Stimulated activated naive CD8-positive, alpha-beta T cell treated with anti-CD3 and anti-CD28 coated beads, Interleukin-15, amount 100 ng/mL, for 72 hours (primary cell): Measurements from ENCODE around the gene SUPT3H.

Experiments used
- ATAC-seq: fragments of 150-1000 bp; cut with Tn5 transposase; 2 replicates; pipeline ENCODE4 v1.10.0; 2021; ENCODE audit warnings: mild to moderate bottlenecking, moderate library complexity
- DNase-seq, 2 donors: peaks; one replicate each; pipeline ENCODE4 v3.0.0; 2021 to 2022
- H3K27ac Mint-ChIP-seq, 2 donors: one replicate each; pipeline ENCODE4 v1.8.0; 2022; ENCODE audit warnings: mild to moderate bottlenecking in 2 of 2, mixed read lengths in 2 of 2, moderate library complexity in 2 of 2
- H3K27me3 Mint-ChIP-seq: one replicate; pipeline ENCODE4 v1.8.0; 2022; ENCODE audit warnings: mixed read lengths
- H3K4me1 Mint-ChIP-seq: one replicate; pipeline ENCODE4 v1.8.0; 2022; ENCODE audit warnings: mild to moderate bottlenecking, mixed read lengths
- H3K4me3 Mint-ChIP-seq, 2 donors: one replicate each; pipeline ENCODE4 v1.8.0; 2022; ENCODE audit warnings: mild to moderate bottlenecking in 2 of 2, mixed read lengths in 2 of 2, moderate library complexity in 1 of 2
- H3K9me3 Mint-ChIP-seq, 2 donors: one replicate each; pipeline ENCODE4 v1.8.0; 2022; ENCODE audit warnings: mixed read lengths in 2 of 2

SUPT3H gene

DNA sequence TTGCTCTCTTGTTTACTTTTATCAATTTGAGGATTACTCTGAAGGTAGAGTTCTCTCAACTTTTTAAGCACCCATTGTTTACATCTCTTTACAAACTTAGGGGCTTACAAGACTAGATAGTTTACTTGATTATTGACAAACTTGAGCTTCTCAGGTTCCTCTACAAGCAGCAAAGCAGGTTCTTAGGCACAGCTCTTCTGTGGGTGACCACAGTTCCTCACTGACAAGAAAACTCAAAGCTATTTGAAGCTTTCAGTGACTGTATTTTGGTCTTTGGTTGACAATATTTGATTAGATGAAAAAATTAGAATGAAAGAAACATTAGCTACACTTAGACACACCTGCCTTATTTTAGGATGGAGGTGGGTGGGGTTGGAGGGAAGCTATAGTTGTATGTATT lies 376.9 kb downstream of the SUPT3H start:
- no peaks in the 10 kb centered on the region for H3K27me3 Mint-ChIP-seq
- H3K4me1 Mint-ChIP-seq: peaks cover 30% of the 10 kb centered on the region
- H3K9me3 Mint-ChIP-seq: no peaks in the 10 kb centered on the region
- H3K27ac Mint-ChIP-seq: peak overlapping the region in 1 of 2 donors; percentile 74
- H3K4me3 Mint-ChIP-seq: no peak overlapping the region
- DNase-seq: no peak
- no peak for ATAC-seq

DNA sequence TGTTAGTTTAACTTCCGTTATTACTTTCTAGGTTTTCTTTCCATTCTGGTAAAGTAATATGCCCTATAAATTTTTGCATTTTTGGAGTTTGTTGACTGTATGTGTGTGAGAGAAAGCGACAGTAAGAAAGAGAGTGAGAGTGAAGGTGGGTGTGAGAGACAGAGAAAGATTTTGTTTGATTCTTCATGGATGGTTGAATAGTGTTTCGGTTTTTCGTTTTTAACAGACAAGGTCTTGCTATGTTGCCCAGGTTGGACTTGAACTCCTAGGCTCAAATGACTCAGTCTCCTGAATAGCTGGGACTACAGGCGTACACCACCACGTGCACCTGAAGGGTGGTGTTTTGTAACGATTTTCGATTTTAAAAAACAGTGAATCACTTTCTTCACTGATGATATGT lies 378.7 kb downstream of the SUPT3H start:
- Mint-ChIP-seq H3K27me3 (no peaks in the 10 kb centered on the region), H3K4me1 (peaks cover 30% of the 10 kb centered on the region), H3K27ac (no peak overlapping the region), H3K9me3 (no peaks in the 10 kb centered on the region), H3K4me3 (no peak overlapping the region)
- ATAC-seq: no peak
- no peak for DNase-seq

DNA sequence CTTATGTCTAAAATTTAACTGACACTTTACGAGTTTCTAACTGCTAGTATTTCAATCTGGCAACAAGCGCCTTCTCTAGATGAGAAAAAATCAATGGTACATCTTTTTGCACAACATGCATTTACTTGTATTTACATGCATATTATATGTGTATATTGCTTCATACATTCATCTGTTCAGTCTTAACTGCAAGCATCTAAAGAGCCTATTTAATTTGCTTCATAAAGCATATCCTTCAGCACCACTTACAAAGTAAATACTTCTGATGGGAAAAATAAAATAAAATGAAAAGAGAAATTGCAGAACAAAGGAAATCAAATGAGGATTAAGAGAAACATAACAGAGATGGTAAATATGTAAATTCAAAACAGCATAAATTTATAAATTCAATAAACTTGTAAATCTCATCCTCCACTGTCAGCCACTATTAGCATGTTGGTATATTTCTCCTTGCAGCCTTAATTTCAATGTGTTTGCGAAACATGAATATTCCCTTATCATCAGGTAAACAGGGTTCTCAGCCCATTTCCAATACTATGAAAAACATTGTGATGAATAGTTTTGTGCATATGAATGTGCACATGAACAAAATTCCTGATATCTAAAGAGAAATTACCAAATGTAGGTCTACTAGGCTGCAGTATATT lies 382.1 kb downstream of the SUPT3H start:
- peaks cover 4% of the 10 kb centered on the region for H3K4me1 Mint-ChIP-seq
- ATAC-seq (no peak), DNase-seq (no peak)
- no peak overlapping the region for H3K27ac Mint-ChIP-seq
- H3K4me3 Mint-ChIP-seq: no peak overlapping the region
- no peaks in the 10 kb centered on the region for H3K9me3 Mint-ChIP-seq
- H3K27me3 Mint-ChIP-seq: no peaks in the 10 kb centered on the region

DNA sequence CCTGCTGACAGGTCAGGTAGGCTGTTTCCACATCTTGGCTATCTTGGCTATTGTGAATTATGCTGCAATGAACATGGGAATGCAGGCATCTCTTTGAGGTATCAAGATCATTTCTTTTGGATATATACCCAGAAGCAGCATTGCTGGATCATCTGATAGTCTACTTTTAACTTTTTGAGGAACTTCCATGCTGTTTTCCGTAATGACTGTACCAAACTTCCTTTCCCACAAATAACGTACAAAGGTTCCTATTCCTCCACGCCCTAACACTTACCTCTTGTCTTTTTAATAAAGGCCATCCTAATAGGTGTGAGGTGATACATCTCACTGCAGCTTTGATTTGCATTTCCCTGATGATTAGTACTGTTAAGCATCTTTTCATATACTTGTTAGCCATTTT lies 388.3 kb downstream of the SUPT3H start:
- DNase-seq: no peak
- H3K4me1 Mint-ChIP-seq: peaks cover 16% of the 10 kb centered on the region
- H3K27ac Mint-ChIP-seq: no peak overlapping the region
- ATAC-seq: no peak
- peaks cover 4 to 7% of the 10 kb centered on the region in 2 donors for H3K9me3 Mint-ChIP-seq
- H3K27me3 Mint-ChIP-seq: no peaks in the 10 kb centered on the region
- H3K4me3 Mint-ChIP-seq: no peak overlapping the region

DNA sequence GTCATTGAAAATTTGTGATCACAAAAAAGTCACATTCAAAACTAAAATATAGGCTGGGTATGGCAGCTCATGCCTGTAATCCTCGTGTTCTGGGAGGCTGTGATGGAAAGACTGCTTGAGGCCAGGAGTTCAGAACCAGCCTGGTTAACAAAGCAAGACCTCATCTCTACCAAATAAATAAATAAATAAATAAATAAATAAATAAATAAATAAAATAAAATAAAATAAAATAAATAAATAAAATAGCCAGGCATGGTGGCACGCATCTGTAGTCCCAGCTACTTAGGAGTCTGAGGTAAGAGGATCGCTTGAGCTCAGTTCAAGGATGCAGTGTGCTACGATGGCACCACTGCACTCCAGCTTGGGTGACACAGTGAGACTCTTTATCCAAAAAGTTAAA lies 392.7 kb downstream of the SUPT3H start:
- no peak for DNase-seq
- Mint-ChIP-seq H3K4me1 (peaks cover 52% of the 10 kb centered on the region), H3K4me3 (no peak overlapping the region), H3K9me3 (peaks cover 2 to 4% of the 10 kb centered on the region in 2 donors), H3K27ac (no peak overlapping the region), H3K27me3 (no peaks in the 10 kb centered on the region)
- no peak for ATAC-seq

DNA sequence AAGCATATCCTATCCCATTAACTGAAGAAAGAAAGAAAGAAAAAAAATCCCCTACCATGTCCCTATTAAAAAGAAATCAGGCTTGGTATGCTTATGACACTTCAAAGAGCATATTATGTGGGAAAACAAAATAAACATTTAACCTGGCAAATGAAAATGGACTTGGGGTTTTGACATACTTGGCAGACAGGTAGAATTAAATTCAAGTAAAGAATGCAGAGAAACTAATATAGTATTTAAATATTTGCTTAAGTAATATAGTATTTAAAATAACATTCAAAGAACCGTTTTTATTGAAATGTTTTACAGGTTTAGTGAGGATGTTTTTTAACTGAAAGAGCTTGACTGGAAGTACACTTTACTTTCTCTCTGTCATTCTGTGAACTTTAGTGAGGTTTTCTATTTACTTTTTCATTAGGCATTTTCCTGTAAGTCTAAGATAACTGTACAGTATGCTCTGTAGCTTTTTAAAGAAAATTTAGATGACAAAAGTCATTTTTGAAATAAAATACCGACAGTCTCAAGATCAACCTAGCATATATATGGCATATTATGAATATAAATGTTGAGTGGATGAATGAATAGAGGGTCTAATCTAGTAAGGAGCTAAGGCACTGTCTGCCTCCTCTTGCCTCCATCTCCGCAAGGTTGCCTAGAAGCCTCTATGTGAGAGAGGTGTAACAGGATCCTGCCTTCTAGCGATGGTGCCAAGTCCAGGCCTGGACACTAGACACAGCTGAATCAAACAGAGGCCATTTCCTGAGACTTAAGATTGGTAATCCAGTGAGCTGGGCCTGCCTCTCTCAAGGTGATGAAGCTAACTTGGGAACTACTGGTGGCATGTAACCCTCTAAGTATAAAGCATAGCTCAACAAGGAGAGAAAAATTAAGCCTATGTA lies 394.0 kb downstream of the SUPT3H start:
- H3K4me3 Mint-ChIP-seq: no peak overlapping the region
- no peak overlapping the region for H3K27ac Mint-ChIP-seq
- DNase-seq (no peak), ATAC-seq (no peak)
- no peaks in the 10 kb centered on the region for H3K27me3 Mint-ChIP-seq
- H3K9me3 Mint-ChIP-seq: peaks cover 0 to 4% of the 10 kb centered on the region in 2 donors
- H3K4me1 Mint-ChIP-seq: peaks cover 62% of the 10 kb centered on the region

DNA sequence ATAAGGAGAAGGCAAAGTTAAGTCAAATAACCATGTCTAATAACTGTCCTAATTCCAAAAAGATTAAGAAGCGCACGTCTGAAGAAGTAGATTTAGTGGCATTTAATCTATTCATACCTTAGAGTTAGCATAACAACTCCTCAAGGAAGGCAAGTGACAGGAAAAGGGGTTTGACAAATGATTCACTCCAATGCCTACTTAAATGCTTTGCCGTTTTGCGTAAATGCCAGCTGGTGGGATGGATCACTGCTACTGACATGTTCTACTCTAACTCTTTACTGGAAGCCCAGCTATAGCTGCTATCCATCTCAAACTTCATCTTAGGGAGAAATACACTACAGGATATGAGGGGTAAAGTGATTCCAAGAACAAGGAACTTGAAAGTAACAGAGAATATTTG lies 396.9 kb downstream of the SUPT3H start:
- DNase-seq (no peak), ATAC-seq (no peak)
- Mint-ChIP-seq H3K27me3 (no peaks in the 10 kb centered on the region), H3K27ac (no peak overlapping the region), H3K9me3 (no peaks in the 10 kb centered on the region), H3K4me3 (no peak overlapping the region), H3K4me1 (peaks cover 73% of the 10 kb centered on the region)

DNA sequence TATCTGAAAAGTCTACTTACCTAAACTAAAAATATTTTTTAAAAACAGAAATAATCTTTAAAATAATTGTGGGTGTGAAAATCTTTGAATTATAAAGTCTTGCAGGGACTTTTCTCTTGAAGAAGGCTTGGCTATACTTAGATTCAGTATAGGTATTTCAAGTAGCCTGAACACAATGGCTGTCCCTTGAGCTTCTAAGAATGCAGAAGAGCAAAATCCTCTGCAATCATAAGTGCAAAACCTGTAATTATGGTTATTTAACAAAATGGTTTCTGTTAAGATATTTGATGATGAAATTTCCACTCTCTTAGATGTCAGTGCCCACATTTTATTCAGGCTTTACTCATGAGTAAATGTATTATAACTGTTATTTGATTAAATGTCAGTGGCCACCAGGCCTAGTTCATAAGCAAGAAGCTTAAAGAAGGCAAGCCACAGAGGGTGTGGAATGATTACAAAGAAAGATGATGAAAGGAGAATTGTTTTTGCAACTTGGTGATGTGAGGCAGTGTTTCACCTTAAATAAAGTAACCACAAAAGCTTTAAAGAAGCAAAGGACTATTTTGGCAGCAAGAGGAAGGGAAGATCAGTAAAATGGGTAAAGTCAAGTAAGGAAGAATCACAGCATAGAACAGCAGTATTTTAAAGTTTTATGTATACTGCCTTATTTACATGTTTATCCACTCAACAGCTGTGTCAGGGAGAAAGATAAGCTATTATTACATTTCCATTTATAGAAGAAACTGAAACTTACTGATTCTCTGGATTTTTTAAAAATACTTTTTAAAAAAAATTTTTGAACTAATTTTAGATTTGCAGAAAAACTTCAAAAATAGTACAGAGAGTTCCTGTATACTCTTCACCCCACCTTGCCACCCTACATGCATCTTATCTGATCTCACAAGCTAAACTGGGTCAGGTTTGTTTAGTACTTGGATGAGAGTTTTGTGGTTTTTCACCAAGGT lies 400.8 kb downstream of the SUPT3H start:
- ATAC-seq: peak; percentile 98
- H3K27me3 Mint-ChIP-seq: no peaks in the 10 kb centered on the region
- peak overlapping the region; percentile 14 to 65 for H3K4me3 Mint-ChIP-seq
- DNase-seq: peak in 1 of 2 donors; percentile 33
- H3K4me1 Mint-ChIP-seq: peaks cover 61% of the 10 kb centered on the region
- peak overlapping the region; percentile 98 to 99 for H3K27ac Mint-ChIP-seq
- H3K9me3 Mint-ChIP-seq: peaks cover 21 to 22% of the 10 kb centered on the region in 2 donors

DNA sequence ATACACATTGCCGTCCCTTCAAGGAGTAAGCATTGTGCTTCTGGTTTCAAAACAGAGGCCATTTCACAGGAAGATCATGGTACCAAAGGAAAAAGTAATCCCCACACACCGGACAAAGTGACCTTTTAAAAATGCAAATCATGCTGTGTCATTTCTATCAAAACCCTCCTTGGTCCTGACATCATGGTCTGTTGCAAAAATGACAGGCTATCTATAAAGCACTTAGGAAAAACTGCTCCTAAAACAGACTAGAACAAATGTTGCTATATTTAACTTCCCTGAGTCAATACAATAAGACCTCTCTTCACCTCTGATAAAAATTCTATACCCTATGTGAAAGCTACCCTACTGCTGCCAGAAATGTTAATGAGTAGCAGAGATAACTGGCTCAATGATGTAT lies 403.2 kb downstream of the SUPT3H start:
- DNase-seq: no peak
- Mint-ChIP-seq H3K4me1 (peaks cover 52% of the 10 kb centered on the region), H3K4me3 (no peak overlapping the region), H3K27me3 (no peaks in the 10 kb centered on the region), H3K27ac (peak overlapping the region in 1 of 2 donors; percentile 27), H3K9me3 (peaks cover 30 to 31% of the 10 kb centered on the region in 2 donors)
- ATAC-seq: no peak

DNA sequence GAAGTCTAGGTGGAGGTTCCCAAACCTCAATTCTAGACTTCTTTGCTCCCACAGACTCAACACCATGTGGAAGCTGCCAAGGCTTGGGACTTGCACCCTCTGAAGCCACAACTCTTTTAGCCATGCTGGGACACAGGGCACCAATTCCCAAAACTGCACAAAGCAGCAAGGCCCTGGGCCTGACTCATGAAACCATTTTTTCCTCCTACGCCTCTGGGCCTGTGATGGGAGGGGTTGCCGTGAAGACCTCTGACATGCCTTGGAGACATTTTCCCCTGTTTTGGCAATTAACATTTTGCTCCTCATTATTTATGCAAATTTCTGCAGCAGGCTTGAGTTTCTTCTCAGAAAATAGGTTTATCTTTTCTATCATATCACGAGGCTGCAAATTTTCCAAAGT lies 405.0 kb downstream of the SUPT3H start:
- Mint-ChIP-seq H3K4me1 (peaks cover 52% of the 10 kb centered on the region), H3K27me3 (no peaks in the 10 kb centered on the region), H3K4me3 (no peak overlapping the region), H3K9me3 (peaks cover 30 to 31% of the 10 kb centered on the region in 2 donors), H3K27ac (no peak overlapping the region)
- no peak for DNase-seq
- ATAC-seq: no peak

DNA sequence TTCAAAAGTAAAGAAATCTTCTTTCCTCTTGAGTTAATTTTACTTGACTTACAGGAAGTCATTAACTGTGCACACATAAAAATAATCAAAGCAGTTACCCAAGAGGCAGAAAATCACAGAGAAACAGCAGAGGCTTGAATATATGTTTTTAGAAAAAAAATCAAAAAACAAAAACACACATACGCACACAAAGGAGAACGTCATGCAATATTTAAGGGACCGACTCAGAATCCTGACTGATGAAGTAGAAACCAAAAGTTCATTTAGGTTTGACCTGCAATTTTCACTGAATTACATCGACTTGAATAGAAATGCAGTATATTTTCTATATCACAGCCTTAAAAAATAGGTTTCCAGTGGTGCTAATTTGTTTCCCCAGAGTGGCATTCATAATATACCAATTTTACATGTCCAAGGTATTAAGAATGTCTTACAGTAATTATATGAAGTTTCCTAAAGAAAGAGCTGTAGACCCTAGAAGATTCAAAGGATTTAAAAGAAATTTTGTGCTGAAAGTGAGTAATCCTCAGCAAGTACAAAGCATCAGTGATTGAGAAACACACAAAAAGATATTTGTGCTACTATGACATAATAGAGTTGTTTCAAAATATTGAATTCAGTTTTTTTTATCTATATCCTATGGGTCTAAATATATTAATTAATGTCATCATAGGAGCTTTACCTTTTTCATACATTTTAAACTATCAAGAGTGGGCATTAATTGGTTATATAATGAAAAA lies 408.1 kb downstream of the SUPT3H start:
- H3K4me3 Mint-ChIP-seq: peak overlapping the region; percentile 28 to 71
- H3K4me1 Mint-ChIP-seq: peaks cover 49% of the 10 kb centered on the region
- DNase-seq: no peak
- no peaks in the 10 kb centered on the region for H3K27me3 Mint-ChIP-seq
- peaks cover 27 to 31% of the 10 kb centered on the region in 2 donors for H3K9me3 Mint-ChIP-seq
- H3K27ac Mint-ChIP-seq: peak overlapping the region; percentile 42 to 70
- ATAC-seq: no peak

DNA sequence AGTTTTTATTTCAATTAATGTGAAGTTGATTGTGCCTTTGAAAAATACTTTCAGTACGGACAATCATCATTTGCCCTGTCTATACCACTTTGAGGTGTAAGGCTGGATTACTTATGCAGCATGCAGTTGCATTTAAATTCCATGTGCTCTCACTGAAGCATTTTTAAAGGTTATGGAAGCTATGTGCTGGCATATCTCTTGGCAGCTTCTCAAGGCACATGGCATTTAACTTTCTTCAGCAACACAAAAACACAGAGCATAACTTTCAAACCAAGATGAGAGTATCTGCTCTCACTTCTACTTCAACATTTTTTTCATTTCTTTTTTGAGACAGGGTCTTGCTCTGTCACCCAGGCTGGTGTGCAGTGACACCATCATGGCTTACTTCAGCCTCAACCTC lies 410.3 kb downstream of the SUPT3H start:
- no peak for ATAC-seq
- Mint-ChIP-seq H3K4me3 (no peak overlapping the region), H3K4me1 (peaks cover 50% of the 10 kb centered on the region), H3K27me3 (no peaks in the 10 kb centered on the region), H3K9me3 (peaks cover 10 to 14% of the 10 kb centered on the region in 2 donors), H3K27ac (peak overlapping the region in 1 of 2 donors; percentile 83)
- DNase-seq: no peak

DNA sequence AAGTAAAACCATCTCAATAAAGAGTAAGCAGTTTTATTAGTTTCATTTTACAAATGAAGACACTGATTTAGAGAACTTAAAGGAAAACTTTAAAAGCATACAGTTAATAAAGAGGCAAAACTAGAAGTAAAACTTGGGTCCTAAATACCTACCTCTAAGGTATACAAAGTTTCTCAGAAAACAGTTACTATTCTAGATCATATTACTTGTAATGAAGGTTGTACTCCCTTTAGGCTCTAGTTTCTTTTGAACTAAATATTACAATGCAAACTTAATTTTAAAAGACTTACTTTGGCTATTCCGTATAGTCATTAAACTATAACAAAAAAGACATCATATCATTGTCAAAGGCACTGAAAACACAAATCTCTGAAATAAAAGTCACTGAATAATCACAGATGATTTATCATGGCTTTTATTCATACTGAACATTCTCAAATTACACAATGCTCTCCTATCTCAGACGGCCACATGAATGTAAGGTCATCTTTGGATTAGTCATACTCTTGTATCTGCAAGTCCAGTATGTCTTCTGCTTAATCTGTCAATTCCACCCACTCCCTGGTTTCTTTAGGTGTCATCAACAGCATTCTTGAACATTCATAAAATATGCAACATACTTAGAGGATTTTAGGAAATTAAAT lies 411.2 kb downstream of the SUPT3H start:
- H3K9me3 Mint-ChIP-seq: peaks cover 4 to 6% of the 10 kb centered on the region in 2 donors
- H3K27ac Mint-ChIP-seq: no peak overlapping the region
- ATAC-seq (no peak), DNase-seq (no peak)
- H3K4me3 Mint-ChIP-seq: no peak overlapping the region
- no peaks in the 10 kb centered on the region for H3K27me3 Mint-ChIP-seq
- peaks cover 57% of the 10 kb centered on the region for H3K4me1 Mint-ChIP-seq

DNA sequence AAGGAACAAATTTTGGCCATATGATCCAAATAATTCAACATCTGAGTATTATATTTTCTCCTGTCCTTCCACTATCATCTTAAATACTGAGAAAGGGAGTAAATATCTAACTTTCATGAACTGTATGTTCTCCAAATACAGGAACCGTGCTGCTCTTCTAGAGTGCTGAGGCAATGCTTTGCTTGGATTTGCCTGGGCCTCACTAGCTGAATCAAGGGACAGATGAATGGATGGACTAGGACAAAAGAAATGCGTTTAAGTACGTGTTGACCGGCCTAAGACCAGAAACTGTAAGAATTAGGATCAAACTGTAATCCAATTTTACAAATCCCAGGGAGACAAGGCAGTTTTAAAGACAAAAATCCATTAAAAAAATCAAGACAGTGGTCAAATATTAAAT lies 412.0 kb downstream of the SUPT3H start:
- Mint-ChIP-seq H3K27ac (no peak overlapping the region), H3K4me1 (peaks cover 58% of the 10 kb centered on the region), H3K4me3 (no peak overlapping the region)

More for the DNA sequence above, 412.0 kb downstream of the SUPT3H start:
- ATAC-seq (no peak), DNase-seq (no peak)
- peaks cover 0 to 3% of the 10 kb centered on the region in 2 donors for H3K9me3 Mint-ChIP-seq
- H3K27me3 Mint-ChIP-seq: no peaks in the 10 kb centered on the region
